NCI-H526 (cell line): ENCODE data around the gene ERG.

ENCODE experiments used
- DNase-seq, 2 experiments: peaks; one replicate each; lab custom pipeline; 2025; lab: John Stamatoyannopoulos, UW

Gene ERG

GRCh38 chr21:38436341-38436740 is 61.9 kb downstream of the ERG start:
- no peak for DNase-seq

- DNase-seq, result no peak
Observed at GRCh38 chr21:38434913-38435533, 63.3 kb downstream of the ERG start.

- no peak for DNase-seq
Observed at GRCh38 chr21:38433471-38433870, 64.8 kb downstream of the ERG start.

- DNase-seq, result no peak
Observed at GRCh38 chr21:38430401-38430984, 67.8 kb downstream of the ERG start.

- DNase-seq, result no peak
Observed at GRCh38 chr21:38429011-38429410, 69.3 kb downstream of the ERG start.

GRCh38 chr21:38428211-38428610 is 70.1 kb downstream of the ERG start:
- no peak for DNase-seq

- DNase-seq, result no peak
Observed at GRCh38 chr21:38424305-38425019, 73.8 kb downstream of the ERG start.

- DNase-seq, result no peak
Observed at GRCh38 chr21:38422082-38422481, 76.2 kb downstream of the ERG start.

- no peak for DNase-seq
Observed at GRCh38 chr21:38420140-38420539, 78.1 kb downstream of the ERG start.

- DNase-seq, result no peak
Observed at GRCh38 chr21:38417726-38418125, 80.6 kb downstream of the ERG start.

GRCh38 chr21:38416791-38417190 is 81.5 kb downstream of the ERG start:
- no peak for DNase-seq

- DNase-seq, result no peak
Observed at GRCh38 chr21:38413958-38414548, 84.2 kb downstream of the ERG start.

- peak in 1 of 2 experiments; percentile 2 for DNase-seq
Observed at GRCh38 chr21:38410466-38410865, 87.8 kb downstream of the ERG start.

- DNase-seq, result no peak
Observed at GRCh38 chr21:38409907-38410306, 88.4 kb downstream of the ERG start.

GRCh38 chr21:38404177-38404576 is 94.1 kb downstream of the ERG start:
- peak in 1 of 2 experiments; percentile 6 for DNase-seq

- no peak for DNase-seq
Observed at GRCh38 chr21:38402795-38403194, 95.5 kb downstream of the ERG start.

GRCh38 chr21:38402291-38402690 is 96.0 kb downstream of the ERG start:
- DNase-seq, result no peak

GRCh38 chr21:38401191-38401926 is 96.9 kb downstream of the ERG start:
- DNase-seq, result no peak

- DNase-seq, result no peak
Observed at GRCh38 chr21:38400195-38400919, 97.9 kb downstream of the ERG start.

- DNase-seq, result no peak
Observed at GRCh38 chr21:38399103-38399502, 99.2 kb downstream of the ERG start.

GRCh38 chr21:38396325-38396724 is 102.0 kb downstream of the ERG start:
- DNase-seq, result no peak

GRCh38 chr21:38395581-38395980 is 102.7 kb downstream of the ERG start:
- DNase-seq, result no peak
